Naive thymus-derived CD4-positive, alpha-beta T cell (primary cell): ENCODE data around the gene PLAGL2. TPM values are rescaled to one million over a fixed set of nuclear protein-coding genes. Genes with fewer than 3 reads are reported as not detected.

Source experiments
- ATAC-seq: fragments of 150-1000 bp; cut with Tn5 transposase; 2 replicates; pipeline ENCODE4 v1.10.0; 2021; ENCODE audit warnings: mild to moderate bottlenecking, moderate library complexity
- CTCF ChIA-PET: fragments of 350-600 bp; sonication (Branson Sonifier 250); formaldehyde crosslinking; loops from one replicate; lab custom pipeline; 2021; ENCODE audit warnings: antibody characterized with exemption; lab: Charles Lee
- POLR2A ChIA-PET: fragments of 350-600 bp; sonication (Branson Sonifier 250); formaldehyde crosslinking; loops from one replicate; lab custom pipeline; 2021; ENCODE audit warnings: antibody characterized with exemption, inconsistent platforms; lab: Charles Lee
- DNase-seq, 9 donors: peaks; one replicate each; pipeline versions ENCODE4 v3.0.0 to v3.0.0-alpha.2; 2020 to 2022; ENCODE audit warnings: mixed read lengths in 1 of 9
- H3K27ac ChIP-seq: one replicate; pipeline ENCODE4 v1.7.0; 2013; ENCODE audit warnings: mild to moderate bottlenecking, low read depth, low read length, moderate library complexity
- H3K27me3 ChIP-seq, 2 donors: one replicate each; pipeline ENCODE4 v1.7.0; 2013; ENCODE audit warnings: low read length in 2 of 2, mild to moderate bottlenecking in 2 of 2, moderate library complexity in 2 of 2; ENCODE audit not compliant: control insufficient read depth in 2 of 2, insufficient read depth in 2 of 2
- H3K36me3 ChIP-seq, 3 experiments: 1 replicate in 2 of 3; 2 replicates in 1 of 3; pipeline ENCODE4 v1.7.0; 2013; ENCODE audit warnings: low read length in 3 of 3, mild to moderate bottlenecking in 3 of 3, moderate library complexity in 1 of 3; ENCODE audit not compliant: insufficient read depth in 3 of 3, control insufficient read depth in 2 of 3
- H3K4me1 ChIP-seq, 2 donors: one replicate each; pipeline ENCODE4 v1.7.0; 2013; ENCODE audit warnings: low read length in 2 of 2, mild to moderate bottlenecking in 2 of 2, moderate library complexity in 1 of 2; ENCODE audit not compliant: control insufficient read depth in 2 of 2, insufficient read depth in 2 of 2
- H3K4me3 ChIP-seq: 2 replicates; pipeline ENCODE4 v1.7.0; 2013; ENCODE audit warnings: mild to moderate bottlenecking, low read length
- H3K9me3 ChIP-seq, 3 experiments: 1 replicate in 2 of 3; 2 replicates in 1 of 3; pipeline ENCODE4 v1.7.0; 2013; ENCODE audit warnings: low read length in 3 of 3; ENCODE audit not compliant: control insufficient read depth in 2 of 3
- H3K27ac Mint-ChIP-seq, 9 donors: one replicate each; pipeline ENCODE4 v1.8.0; 2020 to 2022; ENCODE audit warnings: mixed read lengths in 9 of 9, mild to moderate bottlenecking in 8 of 9, moderate library complexity in 5 of 9, inconsistent platforms in 2 of 9
- H3K27me3 Mint-ChIP-seq, 5 donors: one replicate each; pipeline ENCODE4 v1.8.0; 2021 to 2022; ENCODE audit warnings: mixed read lengths in 5 of 5, mild to moderate bottlenecking in 1 of 5
- H3K36me3 Mint-ChIP-seq, 5 donors: one replicate each; pipeline ENCODE4 v1.8.0; 2020 to 2022; ENCODE audit warnings: mixed read lengths in 5 of 5, mild to moderate bottlenecking in 3 of 5, inconsistent platforms in 1 of 5
- H3K4me1 Mint-ChIP-seq, 7 donors: one replicate each; pipeline ENCODE4 v1.8.0; 2020 to 2022; ENCODE audit warnings: mixed read lengths in 7 of 7, mild to moderate bottlenecking in 3 of 7, inconsistent platforms in 1 of 7
- H3K4me3 Mint-ChIP-seq, 10 donors: one replicate each; pipeline ENCODE4 v1.8.0; 2020 to 2022; ENCODE audit warnings: mild to moderate bottlenecking in 10 of 10, mixed read lengths in 10 of 10, moderate library complexity in 6 of 10, inconsistent platforms in 2 of 10
- H3K9me3 Mint-ChIP-seq, 11 donors: one replicate each; pipeline ENCODE4 v1.8.0; 2020 to 2022; ENCODE audit warnings: mixed read lengths in 11 of 11, mild to moderate bottlenecking in 4 of 11, inconsistent platforms in 1 of 11, moderate library complexity in 1 of 11
- intact Hi-C, 2 donors: fragments of 100-400 bp; cut with micrococcal nuclease; formaldehyde crosslinking; loops; one replicate each; pipeline ENCODE4 v1.15.1; 2023
- polyA plus RNA-seq, 2 donors: library from polyadenylated mRNA; unstranded; fragments of 300-500 nt; fragmentation: Illumina TruSeq; gene quantifications; one replicate each; pipeline ENCODE4 v1.2.3, GENCODE V29; 2021
- total RNA-seq, 6 experiments: library from RNA in 5 of 6; stranded (reverse) in 5 of 6; gene quantifications; 1 replicate in 5 of 6; 2 replicates in 1 of 6; pipeline ENCODE4 v1.2.3 and lab custom pipeline; 2021 to 2026

The PLAGL2 gene
- total and polyA plus RNA-seq, 7 experiments from 2014 or later, result 3.1 to 30.1 (median 16.4) TPM

GRCh38 chr20:32150291-32150848, 57.2 kb downstream of the PLAGL2 start:
- Mint-ChIP-seq H3K27me3 (no peaks in the 10 kb centered on the region), H3K9me3 (no peaks in the 10 kb centered on the region), H3K27ac (peak overlapping the region in 1 of 9 donors; percentile 75), H3K4me1 (peaks cover 0 to 4% (median 0%) of the 10 kb centered on the region in 7 donors), H3K36me3 (peaks cover 11 to 52% (median 13%) of the 10 kb centered on the region in 5 donors), H3K4me3 (no peak overlapping the region)
- Histone ChIP-seq H3K36me3 (peaks cover 0 to 80% (median 11%) of the 10 kb centered on the region in 3 experiments), H3K27me3 (no peaks in the 10 kb centered on the region), H3K9me3 (no peaks in the 10 kb centered on the region), H3K27ac (no peak overlapping the region), H3K4me3 (no peak overlapping the region), H3K4me1 (no peaks in the 10 kb centered on the region)
- ATAC-seq, result no peak
- ChIA-PET POLR2A (no interaction called here), CTCF (no interaction called here)
- intact Hi-C loops, result no loop called here
- DNase-seq, result no peak

DNA sequence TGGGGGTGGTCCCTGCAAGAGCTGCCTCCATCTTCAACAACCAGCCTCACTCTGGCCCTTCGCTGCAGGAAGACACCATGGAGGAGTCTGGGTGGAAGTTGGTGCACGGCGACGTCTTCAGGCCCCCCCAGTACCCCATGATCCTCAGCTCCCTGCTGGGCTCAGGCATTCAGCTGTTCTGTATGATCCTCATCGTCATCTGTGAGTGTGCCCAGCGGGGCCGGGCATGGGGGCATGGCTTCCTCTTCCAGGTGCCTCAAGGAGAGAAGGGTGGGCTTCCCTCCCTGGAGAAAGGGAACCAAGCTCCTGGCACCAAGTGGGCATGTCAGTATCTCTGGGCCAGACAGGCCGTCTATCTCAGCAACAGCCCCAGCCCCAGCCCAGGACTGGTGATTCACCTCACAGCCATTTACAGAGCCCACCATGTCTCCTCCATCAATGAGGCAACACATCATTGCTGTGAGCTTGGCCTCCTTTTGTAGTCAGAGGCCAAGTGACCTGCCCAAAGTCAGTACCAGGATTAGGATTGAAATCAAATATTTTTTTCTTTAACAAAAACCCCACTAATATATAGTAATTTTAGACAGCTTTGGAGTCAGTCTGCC, 57.9 kb downstream of the PLAGL2 start:
- Histone ChIP-seq H3K4me3 (no peak overlapping the region), H3K27ac (no peak overlapping the region), H3K4me1 (no peaks in the 10 kb centered on the region), H3K36me3 (peaks cover 0 to 80% (median 18%) of the 10 kb centered on the region in 3 experiments), H3K27me3 (no peaks in the 10 kb centered on the region), H3K9me3 (no peaks in the 10 kb centered on the region)
- ATAC-seq (no peak), DNase-seq (no peak)
- Mint-ChIP-seq H3K27ac (no peak overlapping the region), H3K27me3 (no peaks in the 10 kb centered on the region), H3K4me1 (no peaks in the 10 kb centered on the region), H3K9me3 (no peaks in the 10 kb centered on the region), H3K36me3 (peaks cover 13 to 59% (median 14%) of the 10 kb centered on the region in 5 donors), H3K4me3 (no peak overlapping the region)
- POLR2A ChIA-PET, result no interaction called here
- CTCF ChIA-PET, result no interaction called here
- intact Hi-C loops, result no loop called here

GRCh38 chr20:32144898-32145662, 62.5 kb downstream of the PLAGL2 start:
- ChIA-PET CTCF (no interaction called here), POLR2A (no interaction called here)
- Mint-ChIP-seq H3K36me3 (peaks cover 10 to 78% (median 35%) of the 10 kb centered on the region in 5 donors), H3K4me3 (no peak overlapping the region), H3K4me1 (no peaks in the 10 kb centered on the region), H3K27ac (peak overlapping the region in 3 of 9 donors; percentile 7 to 65 (median 32)), H3K9me3 (peaks cover 0 to 1% (median 0%) of the 10 kb centered on the region in 11 donors), H3K27me3 (no peaks in the 10 kb centered on the region)
- intact Hi-C loops, result no loop called here
- Histone ChIP-seq H3K4me1 (no peaks in the 10 kb centered on the region), H3K36me3 (peaks cover 8 to 84% (median 36%) of the 10 kb centered on the region in 3 experiments), H3K27me3 (no peaks in the 10 kb centered on the region), H3K4me3 (no peak overlapping the region), H3K27ac (no peak overlapping the region), H3K9me3 (no peaks in the 10 kb centered on the region)
- DNase-seq, result no peak
- ATAC-seq, result no peak

DNA sequence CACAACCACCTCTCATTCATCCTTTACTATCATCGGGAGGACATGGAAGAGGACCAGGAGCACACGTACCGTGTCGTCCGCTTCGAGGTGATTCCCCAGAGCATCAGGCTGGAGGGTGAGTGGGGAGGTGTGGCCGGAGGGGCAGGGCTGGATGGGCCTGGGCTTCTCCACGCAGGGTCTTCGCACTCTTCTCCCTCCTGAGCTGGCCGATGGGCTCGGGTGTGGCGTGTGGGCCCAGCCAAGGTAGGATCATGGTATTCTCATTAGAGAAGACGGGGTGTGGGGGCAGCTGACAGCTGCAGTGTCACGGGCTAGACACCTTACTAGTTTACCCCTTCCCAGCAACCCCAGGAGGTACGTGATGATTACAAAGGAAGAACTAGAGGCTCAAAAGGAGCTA, 64.6 kb downstream of the PLAGL2 start:
- ChIA-PET POLR2A (no interaction called here), CTCF (no interaction called here)
- Mint-ChIP-seq H3K27me3 (no peaks in the 10 kb centered on the region), H3K36me3 (peaks cover 23 to 79% (median 46%) of the 10 kb centered on the region in 5 donors), H3K27ac (no peak overlapping the region), H3K4me1 (peaks cover 0 to 13% (median 0%) of the 10 kb centered on the region in 7 donors), H3K4me3 (no peak overlapping the region), H3K9me3 (peaks cover 0 to 1% (median 0%) of the 10 kb centered on the region in 11 donors)
- intact Hi-C loops, result no loop called here
- DNase-seq (no peak), ATAC-seq (no peak)
- no peaks in the 10 kb centered on the region for H3K4me1 ChIP-seq
- H3K36me3 ChIP-seq, result peaks cover 8 to 90% (median 36%) of the 10 kb centered on the region in 3 experiments
- H3K27ac ChIP-seq, result no peak overlapping the region
- no peaks in the 10 kb centered on the region for H3K9me3 ChIP-seq
- no peak overlapping the region for H3K4me3 ChIP-seq
- H3K27me3 ChIP-seq, result no peaks in the 10 kb centered on the region

Other genes with a start within 250 kb of the PLAGL2 start
- under 1 TPM in 1 of 5 experiments, not detected in 4; 0.05 TPM for gene XKR7, start 239.6 kb downstream of the PLAGL2 start, total RNA-seq
- not detected for gene XKR7, start 239.6 kb downstream of the PLAGL2 start, polyA plus RNA-seq
- not detected for gene CCM2L, start 197.3 kb downstream of the PLAGL2 start, total RNA-seq
- gene CCM2L, start 197.3 kb downstream of the PLAGL2 start, polyA plus RNA-seq, result not detected
- gene HCK, start 155.5 kb downstream of the PLAGL2 start, total RNA-seq, result 100 to 1,000 TPM in 1 of 5 experiments, 10 to 100 TPM in 1, 1 to 10 TPM in 2, under 1 TPM in 1; 0.51 to 129 (median 1.9) TPM
- gene HCK, start 155.5 kb downstream of the PLAGL2 start, polyA plus RNA-seq, result under 1 TPM; 0.09 to 0.46 TPM
- gene TM9SF4, start 98.0 kb downstream of the PLAGL2 start, total RNA-seq, result 10 to 100 TPM; 35.2 to 61.0 (median 41.5) TPM
- gene TM9SF4, start 98.0 kb downstream of the PLAGL2 start, polyA plus RNA-seq, result 10 to 100 TPM; 31.2 to 48.0 TPM
- gene POFUT1, start 137 bp upstream of the PLAGL2 start, total RNA-seq, result 10 to 100 TPM; 12.5 to 32.2 (median 19.7) TPM
- gene POFUT1, start 137 bp upstream of the PLAGL2 start, polyA plus RNA-seq, result 10 to 100 TPM; 16.8 to 18.0 TPM
- 10 to 100 TPM in 4 of 5 experiments, 1 to 10 TPM in 1; 9.3 to 19.5 (median 11.5) TPM for gene KIF3B, start 69.9 kb upstream of the PLAGL2 start, total RNA-seq
- 1 to 10 TPM; 1.5 to 2.7 TPM for gene KIF3B, start 69.9 kb upstream of the PLAGL2 start, polyA plus RNA-seq
- 100 to 1,000 TPM; 106 to 200 (median 158) TPM for gene ASXL1, start 150.6 kb upstream of the PLAGL2 start, total RNA-seq
- gene ASXL1, start 150.6 kb upstream of the PLAGL2 start, polyA plus RNA-seq, result 10 to 100 TPM; 14.7 to 18.8 TPM